Endothelial cell of umbilical vein (primary cell): ENCODE measurements around the gene TM9SF1. TPM values are rescaled to one million over a fixed set of nuclear protein-coding genes. Genes with fewer than 3 reads are reported as not detected.

Experiments used
- BruUV-seq: library from RNA; stranded (reverse); fragments of 400-500 nt; replicated peaks from 2 replicates; lab custom pipeline; 2021; lab: Mats Ljungman, UMichigan
- CTCF ChIA-PET: fragments of 300-600, 350-600 bp; sonication (Branson Sonifier 250); formaldehyde crosslinking; loops from one replicate; lab custom pipeline; 2021; ENCODE audit warnings: antibody characterized with exemption, inconsistent platforms; lab: Charles Lee
- POLR2A ChIA-PET: fragments of 300-600, 350-600 bp; sonication (Branson Sonifier 250); formaldehyde crosslinking; loops from one replicate; lab custom pipeline; 2021; ENCODE audit warnings: antibody characterized with exemption, inconsistent platforms; lab: Charles Lee
- DNase-seq: peaks from one replicate; pipeline ENCODE4 v3.0.0-alpha.2; 2011; ENCODE audit warnings: low read depth, low spot score
- FAIRE-seq: peaks from 2 replicates; lab custom pipeline; 2011; peaks lifted over from hg19 to GRCh38; lab: Jason Lieb, UNC
- H2AFZ ChIP-seq: 2 replicates; pipeline ENCODE4 v1.6.0; 2012; ENCODE audit warnings: low read depth, low read length, control low read depth, inconsistent platforms
- H3K27ac ChIP-seq: 2 replicates; pipeline ENCODE4 v1.5.1; 2011; ENCODE audit warnings: low read depth, mild to moderate bottlenecking, control low read depth, low read length, moderate library complexity; ENCODE audit not compliant: insufficient read depth
- H3K27me3 ChIP-seq, 2 experiments: 2 replicates each; pipeline versions ENCODE4 v1.6.0 to v1.6.1; 2011; ENCODE audit warnings: low read length in 2 of 2, mixed read lengths in 1 of 2; ENCODE audit not compliant: control insufficient read depth in 2 of 2, insufficient read depth in 2 of 2
- H3K36me3 ChIP-seq, 2 experiments: 2 replicates in 1 of 2; 3 replicates in 1 of 2; pipeline ENCODE4 v1.5.1; 2011; ENCODE audit warnings: low read length in 2 of 2, mild to moderate bottlenecking in 1 of 2, moderate library complexity in 1 of 2; ENCODE audit not compliant: control insufficient read depth in 2 of 2, insufficient read depth in 2 of 2; ENCODE audit errors: extremely low read depth in 1 of 2
- H3K4me1 ChIP-seq: 3 replicates; pipeline ENCODE4 v1.5.1; 2011; ENCODE audit warnings: mild to moderate bottlenecking, low read length; ENCODE audit not compliant: control insufficient read depth, insufficient read depth; ENCODE audit errors: extremely low read depth
- H3K4me2 ChIP-seq: 2 replicates; pipeline ENCODE4 v1.6.1; 2011; ENCODE audit warnings: low read length, control low read depth, mixed read lengths; ENCODE audit not compliant: insufficient read depth
- H3K4me3 ChIP-seq, 3 experiments: fragments of 200-600 bp in 1 of 3; sonication (generic), shearing (Covaris generic) in 1 of 3; replicated peaks in 1 of 3; 2 replicates each; pipeline ENCODE4 v1.5.1; 2011 to 2016; ENCODE audit warnings: control low read depth in 3 of 3, low read length in 3 of 3, mild to moderate bottlenecking in 2 of 3, inconsistent platforms in 1 of 3, low read depth in 1 of 3, moderate library complexity in 1 of 3; ENCODE audit not compliant: insufficient read depth in 1 of 3
- H3K79me2 ChIP-seq: 2 replicates; pipeline ENCODE4 v1.6.0; 2012; ENCODE audit warnings: low read length, inconsistent platforms; ENCODE audit not compliant: control insufficient read depth, insufficient read depth
- H3K9ac ChIP-seq: replicated peaks from 2 replicates; pipeline ENCODE3; 2011; ENCODE audit warnings: low read length, control low read depth; ENCODE audit not compliant: insufficient read depth; ENCODE audit errors: extremely low read depth
- H3K9me1 ChIP-seq: replicated peaks from 3 replicates; pipeline ENCODE4 v1.6.0; 2011; ENCODE audit warnings: mild to moderate bottlenecking, low read length; ENCODE audit not compliant: control insufficient read depth, insufficient read depth; ENCODE audit errors: extremely low read depth
- H3K9me3 ChIP-seq: replicated peaks from 2 replicates; pipeline ENCODE4 v1.5.1; 2012; ENCODE audit warnings: low read length, inconsistent platforms; ENCODE audit not compliant: control insufficient read depth, insufficient read depth
- H4K20me1 ChIP-seq: replicated peaks from 2 replicates; pipeline ENCODE3; 2011; ENCODE audit warnings: mild to moderate bottlenecking, low read length; ENCODE audit not compliant: control insufficient read depth, insufficient read depth; ENCODE audit errors: extremely low read depth
- CTCF ChIP-seq, 2 donors: IDR thresholded peaks; 1 replicate in 1 of 2; 2 replicates in 1 of 2; pipeline ENCODE4 v1.5.1; 2011; ENCODE audit warnings: low read length in 2 of 2, mild to moderate bottlenecking in 2 of 2, moderate library complexity in 2 of 2, control low read depth in 1 of 2, inconsistent platforms in 1 of 2, low read depth in 1 of 2; ENCODE audit not compliant: insufficient read depth in 1 of 2; ENCODE audit errors: extremely low read depth in 1 of 2
- EZH2 ChIP-seq: IDR thresholded peaks from 2 replicates; pipeline ENCODE4 v1.6.1; 2012; ENCODE audit warnings: borderline replicate concordance, low read depth, mild to moderate bottlenecking, moderate library complexity, low read length, inconsistent platforms; ENCODE audit not compliant: severe bottlenecking
- FOS ChIP-seq: IDR thresholded peaks from 2 replicates; pipeline ENCODE4 v1.6.1; 2011; ENCODE audit warnings: mild to moderate bottlenecking, low read length, moderate library complexity, borderline replicate concordance; ENCODE audit not compliant: insufficient read depth
- GATA2 ChIP-seq: IDR thresholded peaks from 2 replicates; pipeline ENCODE4 v1.7.0; 2011; ENCODE audit warnings: low read depth, mild to moderate bottlenecking, moderate library complexity, mixed read lengths, low read length; ENCODE audit not compliant: insufficient read length, insufficient read depth
- JUN ChIP-seq: IDR thresholded peaks from 2 replicates; pipeline ENCODE4 v1.6.1; 2011; ENCODE audit warnings: borderline replicate concordance, low read depth; ENCODE audit not compliant: insufficient read length, insufficient read depth
- MYC ChIP-seq: IDR thresholded peaks from one replicate; pipeline ENCODE4 v1.6.1; 2011; ENCODE audit warnings: mild to moderate bottlenecking, low read depth, low read length
- POLR2A ChIP-seq: IDR thresholded peaks from 2 replicates; pipeline ENCODE4 v1.6.1; 2012; ENCODE audit warnings: low read depth, mild to moderate bottlenecking, control low read depth, low read length
- POLR2AphosphoS5 ChIP-seq: IDR thresholded peaks from 2 replicates; pipeline ENCODE4 v1.6.1; 2012; ENCODE audit warnings: low read depth, mild to moderate bottlenecking, control low read depth, low read length, moderate library complexity; ENCODE audit not compliant: insufficient read depth
- dilution Hi-C: fragments of 300-500 bp; cut with MboI; formaldehyde crosslinking; loops from one replicate; pipeline ENCODE4 v1.15.0; 2019; ENCODE audit warnings: low sequenced_read_pairs; ENCODE audit not compliant: extremely low pct_ligation_motif_present
- intact Hi-C: fragments of 100-400 bp; cut with micrococcal nuclease; formaldehyde crosslinking; loops from one replicate; pipeline ENCODE4 v1.10.0; 2022
- polyA plus RNA-seq, 4 experiments: library from polyadenylated mRNA; depleted of rRNA in 3 of 4; stranded (reverse) in 3 of 4; unstranded in 1 of 4; fragments of >200 nt; gene quantifications; 2 replicates each; pipeline versions ENCODE4 v1.2.1 to v1.2.3, GENCODE V29; 2011 to 2012; ENCODE audit warnings: missing spikeins in 1 of 4
- total RNA-seq: library from RNA; stranded (reverse); gene quantifications from 2 replicates; pipeline ENCODE4 v1.2.3, GENCODE V29; 2021
- TF ChIP-seq, protein P1 (sequence below): IDR thresholded peaks from 2 replicates; pipeline ENCODE4 v1.6.1; 2011; ENCODE audit not compliant: insufficient read depth, insufficient read length

Gene TM9SF1
- total and polyA plus RNA-seq, 2 donors (not counting 3 experiments of a cell fraction or from before 2014, with no cell fraction given) = 60.7 to 71.5 TPM

GRCh38 chr14:24157331-24157730 lies 37.9 kb downstream of the TM9SF1 start:
- ChIA-PET CTCF (interaction anchor here (1.4 kb wide), 1 partner anchor 11 kb away, joined by 3 read pairs; the partner anchor contains the start of gene PSME2), POLR2A (no interaction called here)
- no peak for DNase-seq
- no peaks in the 10 kb centered on the region for H3K27me3 ChIP-seq
- no peak for FAIRE-seq
- H3K9ac ChIP-seq = no peak overlapping the region
- H4K20me1 ChIP-seq = no peaks in the 10 kb centered on the region
- intact Hi-C loops = no loop called here
- H3K79me2 ChIP-seq = peaks cover 5% of the 10 kb centered on the region
- no TSS peak for BruUV-seq
- dilution Hi-C loops = no loop called here
- H3K4me3 ChIP-seq = no peak overlapping the region
- no peak overlapping the region for H2AFZ ChIP-seq
- H3K36me3 ChIP-seq = peaks cover 25 to 41% of the 10 kb centered on the region in 2 experiments
- no peak overlapping the region for H3K4me2 ChIP-seq
- no peaks in the 10 kb centered on the region for H3K9me1 ChIP-seq
- H3K27ac ChIP-seq = no peak overlapping the region
- H3K4me1 ChIP-seq = peaks cover 15% of the 10 kb centered on the region
- TF ChIP-seq EZH2 (no peak), GATA2 (no peak), POLR2A (no peak), FOS (no peak), JUN (no peak), CTCF (IDR thresholded peaks at IDR 0.05; ENCODE audit: extremely low read depth in 1 of 2, insufficient read depth in 1 of 2, low read depth in 1 of 2, low read length in 2 of 2) (no peak), MYC (no peak), POLR2AphosphoS5 (no peak)
- TF ChIP-seq, protein P1, sequence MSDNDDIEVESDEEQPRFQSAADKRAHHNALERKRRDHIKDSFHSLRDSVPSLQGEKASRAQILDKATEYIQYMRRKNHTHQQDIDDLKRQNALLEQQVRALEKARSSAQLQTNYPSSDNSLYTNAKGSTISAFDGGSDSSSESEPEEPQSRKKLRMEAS = no peak
- no peaks in the 10 kb centered on the region for H3K9me3 ChIP-seq
